SK-N-SH treated with all-trans-retinoic acid at 6 μM for 48 hours (cell line): ENCODE results near the gene RBPJ.

Experiments used
- CREB5 ChIP-seq: fragments of 250-450 bp; sonication (Bioruptor Pico); IDR thresholded peaks from 2 replicates; pipeline ENCODE4 v1.5.1; 2020; ENCODE audit warnings: low read depth, mild to moderate bottlenecking, moderate library complexity
- ISL1 ChIP-seq: fragments of 250-450 bp; sonication (Bioruptor Pico); IDR thresholded peaks from 2 replicates; pipeline ENCODE4 v2.1.2; 2022; ENCODE audit warnings: mild to moderate bottlenecking, moderate library complexity
- PATZ1 ChIP-seq: fragments of 250-450 bp; sonication (Bioruptor Pico); IDR thresholded peaks from 2 replicates; pipeline ENCODE4 v1.8.0; 2020; ENCODE audit warnings: mild to moderate bottlenecking, moderate library complexity, borderline replicate concordance
- RARB ChIP-seq: fragments of 250-450 bp; sonication (Bioruptor Pico); IDR thresholded peaks from 2 replicates; pipeline ENCODE4 v1.8.0; 2021; ENCODE audit warnings: mild to moderate bottlenecking, moderate library complexity
- SNAI2 ChIP-seq: fragments of 250-450 bp; sonication (Bioruptor Pico); IDR thresholded peaks from 2 replicates; pipeline ENCODE4 v1.5.0; 2020; ENCODE audit warnings: mild to moderate bottlenecking, moderate library complexity
- ZFP3 ChIP-seq: fragments of 250-450 bp; sonication (Bioruptor Pico); IDR thresholded peaks from 2 replicates; pipeline ENCODE4 v1.5.0; 2020; ENCODE audit warnings: mild to moderate bottlenecking, moderate library complexity
- ZNF70 ChIP-seq: fragments of 450-650 bp; formaldehyde crosslinking; IDR thresholded peaks from 2 replicates; pipeline ENCODE4 v1.5.0; 2020; ENCODE audit warnings: mild to moderate bottlenecking, moderate library complexity
- ZNF8 ChIP-seq: fragments of 450-650 bp; formaldehyde crosslinking; IDR thresholded peaks from 2 replicates; pipeline ENCODE4 v1.5.0; 2020; ENCODE audit warnings: mild to moderate bottlenecking, moderate library complexity

- TF ChIP-seq ISL1 (CRISPR knock-in tag) (no peak), CREB5 (CRISPR knock-in tag) (no peak), RARB (no peak), ZFP3 (CRISPR knock-in tag) (no peak), SNAI2 (CRISPR knock-in tag) (no peak), ZNF8 (no peak), ZNF70 (no peak), PATZ1 (CRISPR knock-in tag) (no peak)
These were observed 20.2 kb upstream of the RBPJ start for GRCh38 chr4:26300314-26301307.
